Measurements from ENCODE around the gene SUSD5.
"Not testable (repeated sequence)": the region's sequence is repeated elsewhere in the genome, so short reads cannot be mapped to it uniquely, and the experiment has no call there.

SUSD5 gene

GRCh38 chr3:33152363-33153360 lies 65.9 kb downstream of the SUSD5 start:
- no peak for DNase-seq (ENCODE audit: low spot score)

GRCh38 chr3:33149342-33149741 lies 69.3 kb downstream of the SUSD5 start:
- no peak for DNase-seq (ENCODE audit: low spot score)

GRCh38 chr3:33146791-33147445 lies 71.7 kb downstream of the SUSD5 start:
- DNase-seq (ENCODE audit: low spot score): no peak

GRCh38 chr3:33145901-33146580 lies 72.6 kb downstream of the SUSD5 start:
- DNase-seq (ENCODE audit: low spot score): no peak

- DNase-seq (ENCODE audit: low spot score): no peak
These were observed 73.2 kb downstream of the SUSD5 start for GRCh38 chr3:33145221-33145900.

GRCh38 chr3:33144433-33144832 lies 74.2 kb downstream of the SUSD5 start:
- DNase-seq (ENCODE audit: low spot score): peak; percentile 84

- DNase-seq (ENCODE audit: low spot score): no peak
These were observed 77.6 kb downstream of the SUSD5 start for GRCh38 chr3:33141006-33141405.

- no peak for DNase-seq (ENCODE audit: low spot score)
These were observed 78.6 kb downstream of the SUSD5 start for GRCh38 chr3:33139996-33140395.

GRCh38 chr3:33139006-33139623 lies 79.5 kb downstream of the SUSD5 start:
- DNase-seq (ENCODE audit: low spot score): not testable (repeated sequence)

- DNase-seq (ENCODE audit: low spot score): no peak
These were observed 80.9 kb downstream of the SUSD5 start for GRCh38 chr3:33137691-33138090.

GRCh38 chr3:33134026-33134625 lies 84.5 kb downstream of the SUSD5 start:
- DNase-seq (ENCODE audit: low spot score): no peak

GRCh38 chr3:33132019-33132360 lies 86.6 kb downstream of the SUSD5 start:
- no peak for DNase-seq (ENCODE audit: low spot score)

- peak; percentile 85 for DNase-seq (ENCODE audit: low spot score)
These were observed 87.1 kb downstream of the SUSD5 start for GRCh38 chr3:33131331-33132018.

GRCh38 chr3:33130144-33130543 lies 88.5 kb downstream of the SUSD5 start:
- DNase-seq (ENCODE audit: low spot score): no peak

GRCh38 chr3:33128706-33129105 lies 89.9 kb downstream of the SUSD5 start:
- DNase-seq (ENCODE audit: low spot score): peak; percentile 59

- no peak for DNase-seq (ENCODE audit: low spot score)
These were observed 92.8 kb downstream of the SUSD5 start for GRCh38 chr3:33125840-33126239.

- no peak for DNase-seq (ENCODE audit: low spot score)
These were observed 94.0 kb downstream of the SUSD5 start for GRCh38 chr3:33124638-33125037.

- no peak for DNase-seq (ENCODE audit: low spot score)
These were observed 95.6 kb downstream of the SUSD5 start for GRCh38 chr3:33122991-33123390.

- no peak for DNase-seq (ENCODE audit: low spot score)
These were observed 98.7 kb downstream of the SUSD5 start for GRCh38 chr3:33119891-33120290.

- DNase-seq (ENCODE audit: low spot score): no peak
These were observed 101.1 kb downstream of the SUSD5 start for GRCh38 chr3:33117461-33117860.
